HG03139 (cell line): Measurements from ENCODE around the gene GPR89A.
"Not testable (repeated sequence)": the region's sequence is repeated elsewhere in the genome, so short reads cannot be mapped to it uniquely, and the experiment has no call there.

Experiments used
- ATAC-seq: cut with Tn5 transposase; IDR thresholded peaks from one replicate; pipeline ENCODE4 v1.9.1; 2021; ENCODE audit not compliant: unreplicated experiment

Gene GPR89A

GRCh38 chr1:145684858-145685257 lies 77.1 kb downstream of the GPR89A start:
- ATAC-seq = not testable (repeated sequence)

GRCh38 chr1:145686078-145686477 lies 78.3 kb downstream of the GPR89A start:
- not testable (repeated sequence) for ATAC-seq

GRCh38 chr1:145688328-145688727 lies 80.5 kb downstream of the GPR89A start:
- ATAC-seq = no peak

- ATAC-seq = no peak
These were observed 81.1 kb downstream of the GPR89A start for GRCh38 chr1:145688924-145689323.

- no peak for ATAC-seq
These were observed 82.1 kb downstream of the GPR89A start for GRCh38 chr1:145689922-145690321.

- ATAC-seq = peak; percentile 73
These were observed 83.1 kb downstream of the GPR89A start for GRCh38 chr1:145690587-145691558.

- no peak for ATAC-seq
These were observed 85.1 kb downstream of the GPR89A start for GRCh38 chr1:145692785-145693443.

- no peak for ATAC-seq
These were observed 88.2 kb downstream of the GPR89A start for GRCh38 chr1:145695821-145696629.

GRCh38 chr1:145696630-145696960 lies 88.8 kb downstream of the GPR89A start:
- no peak for ATAC-seq

- no peak for ATAC-seq
These were observed 93.6 kb downstream of the GPR89A start for GRCh38 chr1:145701306-145701862.

GRCh38 chr1:145702052-145702451 lies 94.3 kb downstream of the GPR89A start:
- no peak for ATAC-seq

GRCh38 chr1:145702826-145703225 lies 95.0 kb downstream of the GPR89A start:
- no peak for ATAC-seq

- no peak for ATAC-seq
These were observed 97.8 kb downstream of the GPR89A start for GRCh38 chr1:145705622-145706021.

GRCh38 chr1:145706086-145706664 lies 98.4 kb downstream of the GPR89A start:
- no peak for ATAC-seq

GRCh38 chr1:145707183-145707867 lies 99.5 kb downstream of the GPR89A start, which contains the start of gene PDZK1:
Gene PDZK1, minus strand, starts transcription at chr1:145707368. Its CDS starts 19,347 bp downstream, at chr1:145688021.
- no peak for ATAC-seq

GRCh38 chr1:145708063-145708462 lies 100.3 kb downstream of the GPR89A start:
- ATAC-seq = no peak

- ATAC-seq = no peak
These were observed 102.7 kb downstream of the GPR89A start for GRCh38 chr1:145710291-145711027.

GRCh38 chr1:145711213-145711651 lies 103.4 kb downstream of the GPR89A start:
- ATAC-seq = no peak

- no peak for ATAC-seq
These were observed 106.8 kb downstream of the GPR89A start for GRCh38 chr1:145714524-145715111.
